Activated CD8-positive, alpha-beta memory T cell treated with anti-CD3 and anti-CD28 coated beads for 24 hours (primary cell): Measurements from ENCODE around the gene PCDHGA1.

Experiments used
- DNase-seq: peaks from one replicate; pipeline ENCODE4 v3.0.0-alpha.2; 2020

Gene PCDHGA1

DNA sequence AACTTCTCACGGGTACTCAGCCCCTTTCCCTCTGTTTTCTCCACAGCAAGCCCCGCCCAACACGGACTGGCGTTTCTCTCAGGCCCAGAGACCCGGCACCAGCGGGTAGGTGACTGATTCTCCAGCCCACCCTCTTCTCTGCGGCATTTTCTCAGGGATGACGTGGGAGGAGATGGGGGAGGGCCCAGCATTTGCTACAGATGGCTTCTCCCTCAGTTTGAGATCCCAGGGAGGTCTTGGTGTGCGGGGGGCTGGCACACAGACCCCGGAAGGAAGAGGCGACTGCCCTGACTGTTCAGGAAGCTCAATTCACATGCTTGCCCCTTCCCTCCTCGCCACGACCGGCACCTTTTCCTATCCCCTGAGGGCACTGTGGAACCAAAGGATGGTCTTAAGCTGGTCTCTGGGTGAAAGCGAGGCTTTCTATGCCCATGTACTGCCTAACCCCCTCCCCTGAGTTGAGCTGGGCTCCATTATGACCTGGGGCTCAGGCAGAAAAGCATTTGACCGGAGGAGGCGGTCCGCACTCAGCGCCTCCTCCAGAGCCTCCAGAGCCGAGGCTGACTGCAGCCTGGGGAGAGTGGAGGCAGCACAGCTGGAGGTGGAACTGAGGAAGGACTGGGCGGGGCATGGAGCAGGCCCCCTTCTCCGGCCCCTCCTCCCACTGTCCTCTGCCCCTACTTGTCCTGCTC, 164.6 kb downstream of the PCDHGA1 start:
- no peak for DNase-seq

DNA sequence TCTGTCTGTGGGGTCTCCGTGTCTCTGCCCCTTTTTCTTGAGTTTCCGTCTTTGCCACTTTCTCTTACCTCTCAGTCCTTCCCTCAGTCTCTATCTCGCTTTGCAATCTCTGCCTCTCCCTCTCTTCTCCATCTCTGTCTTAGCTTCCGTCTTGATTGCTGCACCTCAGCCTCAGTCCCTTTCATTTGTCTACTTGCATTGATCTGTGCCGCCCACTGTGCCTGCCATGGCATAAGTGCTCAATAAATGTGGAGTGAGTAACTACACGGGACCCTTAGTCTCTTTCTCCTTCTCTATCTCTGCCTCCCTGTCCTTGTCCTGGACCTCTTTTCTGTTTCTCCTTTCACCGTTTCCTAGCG, 165.1 kb downstream of the PCDHGA1 start:
- DNase-seq: no peak

DNA sequence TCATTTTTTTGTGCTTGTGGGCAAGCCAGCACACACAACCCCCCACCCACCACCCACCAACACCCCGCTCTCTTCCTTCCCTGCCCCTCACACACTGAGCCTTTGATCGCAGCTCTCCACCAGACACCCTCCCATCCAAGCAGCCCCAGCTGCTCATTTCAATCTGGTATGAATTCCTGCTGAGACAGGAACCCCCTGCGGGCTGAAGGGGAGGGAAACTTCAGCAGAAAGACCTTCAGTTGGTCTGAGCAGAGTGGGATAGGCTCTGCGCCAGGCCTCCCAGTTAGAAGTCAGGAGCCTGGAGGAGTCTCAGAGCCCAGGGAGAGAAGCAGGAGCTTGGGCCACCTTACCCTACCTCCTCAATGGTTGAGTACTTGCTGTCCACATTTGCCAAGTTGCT, 165.7 kb downstream of the PCDHGA1 start:
- no peak for DNase-seq

DNA sequence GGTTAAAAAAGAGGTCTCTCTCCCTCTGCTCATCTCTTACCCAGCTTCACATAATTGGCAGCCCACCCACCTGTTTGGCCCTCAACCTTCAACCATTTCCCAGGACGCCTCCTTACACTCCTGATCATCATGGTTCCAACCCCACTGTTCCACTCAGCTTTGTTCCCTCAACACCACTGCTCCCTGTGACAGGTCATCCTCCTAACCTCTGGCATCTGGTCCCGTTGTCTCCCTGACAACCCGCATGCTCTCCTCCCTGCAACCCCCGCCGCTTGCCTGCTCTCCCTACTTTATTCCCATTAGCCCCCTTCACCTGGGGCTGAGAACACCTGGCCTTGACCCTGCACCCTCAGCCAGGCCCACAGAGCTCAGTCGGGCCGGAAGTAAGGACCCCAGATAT, 171.4 kb downstream of the PCDHGA1 start:
- DNase-seq: no peak

DNA sequence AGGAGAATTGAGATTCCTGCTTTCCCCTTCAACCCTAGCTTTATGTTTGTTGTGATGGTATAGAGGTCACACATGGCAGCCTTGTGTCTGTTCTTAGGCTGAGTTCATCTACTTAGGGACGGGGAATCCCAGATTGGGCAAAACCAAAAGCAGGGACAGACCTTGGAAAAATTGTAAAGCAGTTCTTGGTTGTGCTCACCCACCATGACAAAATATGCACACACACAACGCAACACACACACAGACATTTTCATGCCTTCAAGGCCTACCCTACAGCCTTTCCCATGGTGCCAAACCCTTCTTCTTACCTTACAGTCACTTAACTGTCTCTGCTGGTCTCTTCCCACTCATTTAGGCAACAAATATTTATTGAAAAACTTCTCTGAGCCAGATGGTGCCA, 173.4 kb downstream of the PCDHGA1 start:
- no peak for DNase-seq

DNA sequence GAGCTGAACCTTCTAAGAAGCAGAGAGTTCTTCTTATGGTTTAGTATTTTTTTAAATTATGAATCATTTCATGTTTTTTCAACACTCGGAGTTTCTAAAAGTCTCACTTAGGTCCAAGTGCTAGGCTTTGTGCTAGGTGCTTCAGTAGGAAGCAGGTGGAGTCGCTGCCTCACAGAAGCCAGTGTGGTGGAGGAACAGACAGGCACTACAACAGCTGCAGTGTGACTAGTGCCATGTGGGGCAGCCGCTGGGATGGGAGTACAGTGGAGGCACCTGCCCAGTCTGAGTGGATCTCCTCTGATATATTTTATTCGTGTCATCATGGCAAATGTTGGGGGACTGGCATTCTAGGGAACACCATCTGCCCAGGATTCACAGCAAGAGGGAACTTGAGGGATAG, 173.9 kb downstream of the PCDHGA1 start:
- no peak for DNase-seq

DNA sequence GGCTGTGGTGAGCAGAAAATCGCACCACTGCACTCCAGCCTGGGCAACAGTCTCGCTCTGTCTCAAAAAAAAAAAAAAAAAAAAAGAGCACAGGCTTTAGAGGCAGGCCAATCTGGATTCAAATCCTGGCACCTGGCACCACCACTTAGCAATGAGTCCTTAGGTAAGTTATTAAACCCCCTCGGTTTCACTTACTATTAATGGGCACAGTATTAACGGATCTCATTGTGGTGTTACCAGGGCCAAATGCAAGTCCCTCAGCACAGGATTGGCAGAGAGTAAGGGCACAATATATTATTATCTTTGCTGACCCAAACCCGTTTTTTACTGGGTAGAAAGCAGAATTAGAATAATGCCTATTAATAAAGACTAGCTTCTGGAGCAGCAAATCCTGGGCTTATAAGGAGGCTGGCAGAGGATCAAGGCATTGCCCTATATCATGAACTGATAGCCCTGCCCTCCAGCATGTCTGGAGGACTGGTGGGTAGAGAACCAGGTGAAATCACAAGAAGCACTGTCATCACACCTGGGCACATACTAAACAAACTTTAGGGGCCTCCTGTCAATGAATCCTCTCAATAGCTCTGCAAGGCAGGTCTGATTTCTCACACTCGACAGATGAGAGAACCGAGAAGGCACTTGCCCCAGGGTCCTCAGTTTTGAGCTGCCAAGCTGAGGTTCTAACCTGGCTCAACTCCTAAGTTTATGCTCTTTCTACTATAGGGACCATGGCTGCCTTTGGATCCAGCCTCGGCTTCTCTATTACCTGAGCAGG, 176.3 kb downstream of the PCDHGA1 start:
- DNase-seq: no peak

DNA sequence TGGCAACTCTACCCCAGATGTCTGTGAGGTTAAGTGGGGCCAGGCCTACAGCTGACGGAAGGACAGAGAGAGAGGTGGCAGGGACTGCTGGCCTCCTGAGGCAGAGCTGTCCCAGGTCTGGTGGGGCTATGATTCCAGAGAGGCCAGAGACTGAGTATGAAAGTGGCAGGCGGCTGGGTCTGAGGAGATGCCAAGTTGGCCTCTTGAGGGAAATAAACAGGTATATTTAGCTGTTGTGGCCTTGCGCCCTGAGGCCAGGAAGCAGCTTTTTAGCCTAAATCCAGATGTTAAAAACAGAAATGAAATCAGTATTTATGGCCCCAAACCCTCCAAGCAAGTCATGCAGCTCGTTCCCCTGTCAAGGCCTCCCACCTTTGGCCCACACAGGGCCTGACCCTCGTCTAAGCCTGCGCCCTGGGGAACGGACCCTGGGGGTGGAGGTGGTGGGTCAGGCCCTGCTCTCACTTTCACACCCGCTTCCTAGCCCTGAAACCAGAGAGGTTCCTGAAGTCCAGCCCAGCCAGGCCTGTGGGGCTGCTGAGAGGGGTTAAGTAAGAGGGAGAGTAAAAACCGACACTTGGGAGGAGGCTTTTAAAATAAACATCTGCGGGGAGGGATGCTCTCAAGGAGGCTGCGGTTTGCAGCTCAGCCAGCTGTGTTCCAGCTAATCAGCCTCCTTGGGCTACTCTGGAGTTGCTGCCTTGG, 177.2 kb downstream of the PCDHGA1 start:
- no peak for DNase-seq

DNA sequence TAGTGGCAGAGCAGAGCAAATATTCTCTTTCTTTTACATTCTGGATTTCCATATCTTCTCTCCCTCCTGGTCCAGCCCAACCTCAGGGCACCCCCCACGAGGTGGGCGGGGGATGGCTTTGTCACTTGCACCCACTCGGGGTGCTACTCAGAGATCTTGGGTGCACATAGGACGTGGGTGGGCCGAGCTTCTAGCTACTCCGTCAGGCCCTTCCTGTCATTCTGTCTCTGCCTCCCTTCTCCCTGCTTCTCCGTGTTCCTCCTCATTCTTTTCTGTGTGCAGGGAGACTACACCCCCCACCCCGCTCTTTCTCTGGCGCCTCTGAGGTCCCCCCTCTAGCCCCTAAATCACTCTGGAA, 178.1 kb downstream of the PCDHGA1 start:
- DNase-seq: no peak

DNA sequence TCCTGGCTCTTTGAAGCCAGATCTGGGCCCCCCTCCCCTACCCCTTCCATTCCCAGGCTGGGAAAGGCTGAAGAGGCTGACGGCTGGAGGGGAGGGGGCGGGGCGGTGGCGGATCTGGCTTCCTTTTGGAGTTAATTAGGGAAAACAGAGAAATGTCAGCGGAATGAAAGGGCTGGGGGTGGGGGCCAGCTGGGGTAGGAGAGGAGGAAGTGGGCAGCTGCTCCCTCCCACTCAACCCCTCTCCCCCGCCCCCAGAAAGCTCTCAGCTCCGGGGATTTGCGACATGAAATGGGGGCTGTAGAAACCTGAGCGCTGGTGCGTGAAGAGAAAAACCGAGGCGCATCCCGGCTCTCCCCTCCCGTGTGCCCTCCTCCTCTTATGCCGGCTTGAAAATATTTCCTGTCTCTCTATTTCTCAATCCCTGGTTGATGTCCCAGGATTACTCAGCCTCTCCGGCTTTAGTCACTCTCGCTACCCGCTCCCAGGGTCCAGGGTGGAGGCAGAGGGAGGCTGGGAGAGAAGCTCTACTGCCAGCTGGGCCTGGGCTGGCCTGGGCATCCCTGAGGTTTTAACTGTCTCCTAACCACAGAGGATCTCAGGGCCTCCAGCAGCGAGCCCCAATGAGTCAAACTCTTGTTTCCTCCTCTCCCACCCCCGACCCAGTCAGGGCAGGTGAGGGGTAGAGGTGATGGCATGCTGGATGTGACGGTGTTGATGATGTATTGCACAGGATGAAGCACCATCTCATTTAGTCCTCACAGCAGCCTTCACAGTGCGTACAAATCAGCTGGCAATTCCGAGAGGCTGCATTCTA, 178.7 kb downstream of the PCDHGA1 start:
- DNase-seq: no peak

DNA sequence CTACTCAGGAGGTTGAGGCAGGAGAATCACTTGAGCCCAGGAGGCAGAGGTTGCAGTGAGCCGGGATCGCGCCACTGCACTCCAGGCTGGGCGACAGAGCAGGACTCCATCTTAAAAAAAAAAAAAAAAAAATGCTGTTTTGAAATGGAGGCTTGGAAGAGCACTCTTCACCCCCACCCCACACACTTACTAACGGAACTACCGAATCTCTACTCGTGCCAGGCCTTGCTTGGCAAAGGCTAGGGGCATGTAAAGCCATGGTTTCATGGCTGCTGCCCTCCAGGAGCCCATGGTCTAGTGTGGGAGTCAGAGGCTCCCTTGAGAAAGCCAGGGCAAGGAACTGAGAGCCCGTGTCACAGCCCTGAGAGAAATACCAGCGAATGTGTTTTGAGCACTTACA, 179.8 kb downstream of the PCDHGA1 start:
- DNase-seq: no peak

DNA sequence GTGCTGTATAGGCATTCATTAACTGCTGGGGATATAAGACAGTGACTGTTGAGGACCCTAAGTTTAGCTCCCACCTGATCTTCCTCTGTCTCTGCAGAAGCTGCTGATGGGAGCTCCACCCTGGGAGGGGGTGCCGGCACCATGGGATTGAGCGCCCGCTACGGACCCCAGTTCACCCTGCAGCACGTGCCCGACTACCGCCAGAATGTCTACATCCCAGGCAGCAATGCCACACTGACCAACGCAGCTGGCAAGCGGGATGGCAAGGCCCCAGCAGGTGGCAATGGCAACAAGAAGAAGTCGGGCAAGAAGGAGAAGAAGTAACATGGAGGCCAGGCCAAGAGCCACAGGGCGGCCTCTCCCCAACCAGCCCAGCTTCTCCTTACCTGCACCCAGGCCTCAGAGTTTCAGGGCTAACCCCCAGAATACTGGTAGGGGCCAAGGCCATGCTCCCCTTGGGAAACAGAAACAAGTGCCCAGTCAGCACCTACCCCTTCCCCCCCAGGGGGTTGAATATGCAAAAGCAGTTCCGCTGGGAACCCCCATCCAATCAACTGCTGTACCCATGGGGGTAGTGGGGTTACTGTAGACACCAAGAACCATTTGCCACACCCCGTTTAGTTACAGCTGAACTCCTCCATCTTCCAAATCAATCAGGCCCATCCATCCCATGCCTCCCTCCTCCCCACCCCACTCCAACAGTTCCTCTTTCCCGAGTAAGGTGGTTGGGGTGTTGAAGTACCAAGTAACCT, 180.7 kb downstream of the PCDHGA1 start:
- DNase-seq: no peak

DNA sequence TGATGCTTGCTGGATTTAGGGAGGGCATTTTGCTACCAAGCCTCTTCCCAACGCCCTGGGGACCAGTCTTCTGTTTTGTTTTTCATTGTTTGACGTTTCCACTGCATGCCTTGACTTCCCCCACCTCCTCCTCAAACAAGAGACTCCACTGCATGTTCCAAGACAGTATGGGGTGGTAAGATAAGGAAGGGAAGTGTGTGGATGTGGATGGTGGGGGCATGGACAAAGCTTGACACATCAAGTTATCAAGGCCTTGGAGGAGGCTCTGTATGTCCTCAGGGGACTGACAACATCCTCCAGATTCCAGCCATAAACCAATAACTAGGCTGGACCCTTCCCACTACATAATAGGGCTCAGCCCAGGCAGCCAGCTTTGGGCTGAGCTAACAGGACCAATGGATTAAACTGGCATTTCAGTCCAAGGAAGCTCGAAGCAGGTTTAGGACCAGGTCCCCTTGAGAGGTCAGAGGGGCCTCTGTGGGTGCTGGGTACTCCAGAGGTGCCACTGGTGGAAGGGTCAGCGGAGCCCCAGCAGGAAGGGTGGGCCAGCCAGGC, 181.5 kb downstream of the PCDHGA1 start:
- DNase-seq: no peak

DNA sequence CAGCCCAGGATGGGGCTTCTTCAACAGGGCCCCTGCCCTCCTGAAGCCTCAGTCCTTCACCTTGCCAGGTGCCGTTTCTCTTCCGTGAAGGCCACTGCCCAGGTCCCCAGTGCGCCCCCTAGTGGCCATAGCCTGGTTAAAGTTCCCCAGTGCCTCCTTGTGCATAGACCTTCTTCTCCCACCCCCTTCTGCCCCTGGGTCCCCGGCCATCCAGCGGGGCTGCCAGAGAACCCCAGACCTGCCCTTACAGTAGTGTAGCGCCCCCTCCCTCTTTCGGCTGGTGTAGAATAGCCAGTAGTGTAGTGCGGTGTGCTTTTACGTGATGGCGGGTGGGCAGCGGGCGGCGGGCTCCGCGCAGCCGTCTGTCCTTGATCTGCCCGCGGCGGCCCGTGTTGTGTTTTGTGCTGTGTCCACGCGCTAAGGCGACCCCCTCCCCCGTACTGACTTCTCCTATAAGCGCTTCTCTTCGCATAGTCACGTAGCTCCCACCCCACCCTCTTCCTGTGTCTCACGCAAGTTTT, 182.1 kb downstream of the PCDHGA1 start:
- peak; percentile 94 for DNase-seq

DNA sequence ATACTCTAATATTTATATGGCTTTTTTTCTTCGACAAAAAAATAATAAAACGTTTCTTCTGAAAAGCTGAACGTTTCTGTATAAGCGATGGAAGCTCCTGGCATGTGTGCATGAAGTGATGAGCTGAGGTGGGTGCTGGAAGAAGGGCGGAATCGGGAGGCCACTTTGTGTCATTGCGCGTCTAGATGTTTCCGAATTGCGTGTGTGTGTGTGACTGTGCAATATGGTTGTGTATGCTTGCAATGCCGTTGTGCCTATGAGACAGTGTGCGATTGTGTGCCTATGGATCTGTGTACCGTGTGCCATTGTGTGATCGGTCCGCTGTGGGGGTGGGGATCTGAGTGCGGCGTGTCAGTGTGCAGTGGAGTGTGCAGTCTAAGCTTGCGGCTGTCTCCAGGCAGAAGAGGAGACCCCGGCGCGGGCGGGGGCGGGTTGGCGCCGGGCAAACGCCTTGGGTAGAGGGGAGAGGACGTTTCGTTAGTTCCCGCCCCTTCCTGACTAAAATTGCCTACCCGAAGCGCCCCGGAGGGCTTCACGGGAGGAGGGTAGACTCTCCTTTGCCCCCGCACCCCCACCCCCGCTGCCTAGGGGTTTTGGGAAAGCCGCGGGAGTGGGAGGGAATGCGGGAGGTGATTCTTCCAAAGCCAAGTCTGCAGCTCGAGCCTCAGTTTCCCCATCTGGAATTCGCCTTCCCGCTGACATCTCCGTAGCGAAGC, 182.8 kb downstream of the PCDHGA1 start:
- DNase-seq: peak; percentile 74

DNA sequence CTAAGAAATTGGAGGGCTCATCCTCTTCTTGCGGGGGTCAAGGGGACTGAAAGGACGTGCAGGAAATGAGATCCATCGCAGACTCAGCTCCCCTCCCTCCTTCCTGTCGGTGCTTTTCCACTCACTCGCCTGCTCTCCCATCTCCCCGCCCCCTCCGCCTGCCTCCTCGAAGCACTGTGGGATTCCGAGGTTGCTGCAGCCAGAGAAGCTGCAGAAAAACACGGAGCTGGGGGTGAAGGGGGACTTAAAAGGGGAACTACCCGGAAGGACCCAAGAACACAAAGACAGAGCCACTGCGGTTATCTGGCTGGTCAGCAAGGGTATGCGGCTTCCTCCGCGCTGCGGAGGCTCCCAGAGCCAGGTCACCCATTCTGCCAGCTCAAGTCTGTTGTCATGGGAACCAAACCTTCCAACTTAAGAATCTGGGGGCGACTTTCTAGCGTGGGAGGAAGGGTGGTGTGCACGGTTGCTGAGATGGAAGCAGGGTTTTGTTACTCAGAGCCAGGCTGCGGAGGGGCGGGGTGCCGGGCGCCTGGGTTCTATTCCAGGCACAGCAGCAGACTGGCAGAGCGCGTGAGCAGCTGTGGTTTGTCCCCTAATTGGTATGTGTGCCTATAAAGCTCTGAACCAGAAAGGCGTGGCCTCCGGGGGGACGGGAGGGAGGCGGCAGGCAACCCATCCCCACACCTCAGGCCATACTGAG, 183.5 kb downstream of the PCDHGA1 start:
- DNase-seq: peak; percentile 79

DNA sequence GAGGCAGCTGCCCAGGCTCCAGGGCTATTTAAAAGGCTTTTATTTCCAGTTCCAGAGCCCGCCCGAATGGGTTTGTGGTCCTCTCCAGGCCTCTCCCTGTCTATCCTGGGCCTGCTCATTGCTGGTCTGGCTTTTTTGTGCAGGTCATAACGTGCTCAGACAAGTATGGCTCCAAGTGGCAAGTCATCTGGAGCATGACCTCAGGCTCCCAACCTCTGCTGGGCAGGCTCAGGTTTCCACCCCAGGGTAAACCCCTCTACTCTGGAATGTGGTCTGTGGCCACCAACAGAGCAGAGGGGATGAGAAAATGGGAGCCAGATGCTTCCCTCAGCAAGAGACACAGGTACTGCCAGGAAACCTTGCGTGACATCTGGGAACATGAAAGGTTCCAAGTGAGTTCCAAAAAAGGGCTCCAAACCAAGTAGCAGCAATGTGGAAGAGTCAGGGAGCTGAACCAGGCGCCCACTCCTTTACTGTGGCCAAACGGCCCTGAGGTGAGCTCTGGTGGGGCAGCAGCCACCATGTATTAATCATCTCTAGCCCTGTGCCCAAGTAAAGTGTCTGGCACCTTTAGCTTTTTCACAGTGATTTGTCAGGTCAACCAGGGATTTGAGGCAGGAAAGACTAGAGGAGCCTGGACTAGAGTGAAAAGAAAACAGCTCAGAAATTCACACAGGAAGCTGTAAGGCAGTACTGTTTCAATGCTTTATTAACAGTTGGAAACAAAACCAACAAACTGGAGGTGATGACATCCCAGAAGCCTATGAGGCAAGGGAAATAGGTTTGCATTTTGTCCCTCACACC, 184.2 kb downstream of the PCDHGA1 start:
- DNase-seq: no peak

DNA sequence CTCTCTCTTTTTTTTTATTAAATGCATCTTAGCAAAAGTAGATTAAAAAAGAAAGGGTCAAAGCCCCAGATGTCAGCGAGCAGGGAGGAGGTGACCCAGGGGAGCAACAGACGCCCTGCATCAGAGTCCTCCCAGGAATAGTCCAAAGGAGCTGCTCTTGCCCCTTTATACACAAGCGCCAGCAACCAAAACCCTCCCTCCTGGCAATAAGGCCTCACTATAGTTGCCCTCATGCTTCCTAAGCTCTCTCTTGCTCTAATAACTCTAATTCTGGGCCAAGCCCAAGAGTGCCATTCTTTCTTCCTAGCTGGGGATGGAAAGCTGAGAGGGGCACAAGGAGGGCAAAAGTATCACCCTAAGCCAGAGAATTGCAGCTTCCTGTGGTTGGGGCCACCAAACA, 184.8 kb downstream of the PCDHGA1 start:
- DNase-seq: no peak

DNA sequence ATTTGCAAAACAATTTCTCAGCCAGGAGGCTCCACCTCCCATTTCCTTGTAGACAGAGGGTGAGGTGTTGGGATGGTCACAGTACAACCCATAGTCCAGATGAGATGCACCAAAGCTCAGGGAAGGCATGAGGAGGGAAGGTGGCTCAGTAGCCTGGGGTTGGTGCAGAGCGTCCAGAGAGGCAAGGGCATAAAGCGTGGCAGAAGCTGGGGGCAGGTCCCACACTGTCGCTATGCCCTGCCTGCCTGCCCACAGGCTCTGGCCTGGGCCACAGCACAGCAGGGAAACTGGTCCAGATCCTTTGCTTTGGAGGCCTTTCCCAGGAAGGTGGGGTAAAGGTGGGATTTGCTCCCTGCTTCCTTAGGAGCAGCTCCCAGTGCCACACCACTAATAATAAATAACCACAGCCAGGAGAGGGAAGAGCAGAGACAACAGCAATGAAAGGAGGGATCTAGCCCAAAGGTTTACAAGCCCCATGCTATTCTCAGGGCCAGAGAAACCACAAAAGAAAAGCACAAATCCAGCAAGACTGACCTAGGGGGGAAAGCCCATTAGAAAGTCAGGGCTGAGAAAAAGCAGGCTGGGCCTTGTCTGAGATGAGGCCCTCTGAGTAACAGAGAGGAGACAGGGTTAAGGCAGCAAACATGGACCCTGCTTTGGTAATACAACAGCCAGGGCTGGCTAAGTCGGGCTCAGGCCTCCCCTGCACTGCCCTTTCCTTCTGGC, 185.8 kb downstream of the PCDHGA1 start:
- no peak for DNase-seq
